T47D (cell line): Measurements from ENCODE around the gene BTRC.

Source experiments
- DNase-seq, 2 experiments: peaks; one replicate each; pipeline versions ENCODE4 v3.0.0 to v3.0.0-alpha.2; 2011 to 2012; ENCODE audit warnings: low read depth in 1 of 2, low spot score in 1 of 2
- JUND ChIP-seq: IDR thresholded peaks from 2 replicates; pipeline ENCODE4 v1.6.1; 2012; ENCODE audit warnings: low read depth
- in situ Hi-C: cut with HindIII; loops from 2 replicates; pipeline ENCODE4 v1.10.0; 2016; ENCODE audit warnings: low sequenced_read_pairs, low pct_unique_long_range_greater_than_20kb

Gene BTRC

GRCh38 chr10:101487399-101487798 lies 133.4 kb downstream of the BTRC start:
- no peak for DNase-seq
- in situ Hi-C loops = no loop called here
- TF ChIP-seq JUND = no peak

- DNase-seq = peak in 1 of 2 experiments; percentile 45
- in situ Hi-C loops = no loop called here
- TF ChIP-seq JUND = no peak
Observed at GRCh38 chr10:101489355-101489754, 135.4 kb downstream of the BTRC start.

GRCh38 chr10:101490026-101490425 lies 136.1 kb downstream of the BTRC start:
- no peak for DNase-seq
- no peak for TF ChIP-seq JUND
- in situ Hi-C loops = no loop called here

GRCh38 chr10:101492205-101492604 lies 138.2 kb downstream of the BTRC start:
- TF ChIP-seq JUND = no peak
- DNase-seq = no peak
- in situ Hi-C loops = no loop called here

GRCh38 chr10:101492814-101493213 lies 138.8 kb downstream of the BTRC start:
- in situ Hi-C loops = no loop called here
- no peak for DNase-seq

GRCh38 chr10:101493249-101493648 lies 139.3 kb downstream of the BTRC start:
- in situ Hi-C loops = no loop called here
- no peak for DNase-seq
- TF ChIP-seq JUND = no peak

More at GRCh38 chr10:101492814-101493213, 138.8 kb downstream of the BTRC start:
- no peak for TF ChIP-seq JUND

- DNase-seq = no peak
- TF ChIP-seq JUND = no peak
- in situ Hi-C loops = no loop called here
Observed at GRCh38 chr10:101493782-101494281, 139.9 kb downstream of the BTRC start.

GRCh38 chr10:101494650-101495049 lies 140.7 kb downstream of the BTRC start:
- no peak for DNase-seq
- no peak for TF ChIP-seq JUND
- in situ Hi-C loops = no loop called here

GRCh38 chr10:101495324-101495925 lies 141.5 kb downstream of the BTRC start:
- no peak for TF ChIP-seq JUND
- DNase-seq = peak; percentile 35 to 56
- in situ Hi-C loops = no loop called here

- TF ChIP-seq JUND = no peak
- in situ Hi-C loops = no loop called here
Observed at GRCh38 chr10:101504438-101504837, 150.5 kb downstream of the BTRC start.

GRCh38 chr10:101506829-101507661 lies 153.1 kb downstream of the BTRC start:
- TF ChIP-seq JUND = no peak
- no peak for DNase-seq
- in situ Hi-C loops = no loop called here

More at GRCh38 chr10:101504438-101504837, 150.5 kb downstream of the BTRC start:
- no peak for DNase-seq

- in situ Hi-C loops = no loop called here
- no peak for DNase-seq
Observed at GRCh38 chr10:101507828-101508227, 153.9 kb downstream of the BTRC start.

GRCh38 chr10:101511938-101512337 lies 158.0 kb downstream of the BTRC start:
- no peak for DNase-seq
- no peak for TF ChIP-seq JUND
- in situ Hi-C loops = no loop called here

More at GRCh38 chr10:101507828-101508227, 153.9 kb downstream of the BTRC start:
- no peak for TF ChIP-seq JUND
